Transverse colon (tissue), 4 donors: ENCODE measurements around the gene THAP9. TPM values are rescaled to one million over a fixed set of nuclear protein-coding genes. Genes with fewer than 3 reads are reported as not detected.

Experiments
- DNase-seq: peaks from one replicate; pipeline ENCODE4 v3.0.0-alpha.2; 2019
- H3K27ac ChIP-seq, 4 donors: fragments of 200-600 bp; sonication (generic); 2 replicates each; pipeline ENCODE4 v1.5.1; 2016 to 2018; ENCODE audit warnings: inconsistent platforms in 4 of 4
- H3K27me3 ChIP-seq: fragments of 200-600 bp; sonication (generic); 2 replicates; pipeline ENCODE4 v1.5.1; 2017; ENCODE audit warnings: inconsistent platforms
- H3K36me3 ChIP-seq, 4 donors: fragments of 200-600 bp; sonication (generic); 2 replicates each; pipeline ENCODE4 v1.5.1; 2017 to 2019; ENCODE audit warnings: inconsistent platforms in 4 of 4
- H3K4me1 ChIP-seq, 4 donors: fragments of 200-600 bp; sonication (generic); 2 replicates each; pipeline ENCODE4 v1.5.1; 2017 to 2020; ENCODE audit warnings: inconsistent platforms in 4 of 4
- H3K4me3 ChIP-seq, 4 donors: fragments of 200-600 bp; sonication (generic); 1 replicate in 1 of 4; 2 replicates in 3 of 4; pipeline versions ENCODE4 v1.5.1 to v1.6.1; 2017 to 2019; ENCODE audit warnings: inconsistent platforms in 4 of 4
- H3K9me3 ChIP-seq, 2 donors: fragments of 200-600 bp; sonication (generic); 2 replicates each; pipeline ENCODE4 v1.5.1; 2017 to 2019; ENCODE audit warnings: inconsistent platforms in 2 of 2
- CTCF ChIP-seq, 5 experiments: fragments of 200-600 bp in 3 of 5; fragments of 450-650 bp in 2 of 5; sonication (generic) in 3 of 5; IDR thresholded peaks; 1 replicate in 2 of 5; 2 replicates in 3 of 5; pipeline ENCODE4 v1.5.1; 2016 to 2017; ENCODE audit warnings: antibody characterized with exemption in 5 of 5, inconsistent platforms in 3 of 5, mild to moderate bottlenecking in 2 of 5, moderate library complexity in 1 of 5
- EP300 ChIP-seq: sonication (generic); formaldehyde crosslinking; IDR thresholded peaks from one replicate; pipeline ENCODE4 v1.6.1; 2017; ENCODE audit warnings: antibody characterized with exemption, low read depth
- POLR2A ChIP-seq: fragments of 450-650 bp; IDR thresholded peaks from one replicate; pipeline ENCODE4 v1.6.1; 2016; ENCODE audit warnings: antibody characterized with exemption, mild to moderate bottlenecking, moderate library complexity
- POLR2AphosphoS5 ChIP-seq, 3 donors: sonication (generic); formaldehyde crosslinking; IDR thresholded peaks; one replicate each; pipeline ENCODE4 v1.6.1; 2016; ENCODE audit warnings: antibody characterized with exemption in 3 of 3
- WGBS, 2 donors: methylation state at CpG; one replicate each; pipeline ENCODE4 v1.1.5; 2018; ENCODE audit warnings: low coverage in 1 of 2; 5-methylcytosine and 5-hydroxymethylcytosine counted together
- in situ Hi-C, 4 donors: fragments of 200-750 bp; cut with MboI; loops; one replicate each; pipeline versions ENCODE4 v1.15.0 to v1.15.1; 2017; ENCODE audit warnings: low sequenced_read_pairs in 3 of 4, low pct_ligation_motif_present in 1 of 4, low pct_unique_long_range_greater_than_20kb in 1 of 4
- intact Hi-C: fragments of 100-400 bp; cut with DNase I; formaldehyde crosslinking; loops from one replicate; pipeline ENCODE4 v1.15.1; 2023; ENCODE audit warnings: low total_unique reads
- total RNA-seq, 4 donors: library from RNA; depleted of rRNA; stranded (reverse); fragments of >200 nt; gene quantifications; one replicate each; pipeline ENCODE4 v1.1.0, GENCODE V29; 2016

THAP9 gene
- total RNA-seq, 4 donors from 2014 or later, result 3.7 to 7.3 (median 5.6) TPM

- H3K4me3 ChIP-seq, result peak within 1 kb of the TSS; percentile 71 to 76 (median 75)
- WGBS, 2 donors, result 0 to 1% methylated on average over 11 to 46 of the region's 71 CpGs
- intact Hi-C loops, result loop anchor here (10.0 kb wide), 1 partner anchor 144 kb away; the partner anchor contains the start of gene COPS4
- peaks cover 10 to 37% (median 32%) of the 10 kb centered on the region in 4 donors for H3K4me1 ChIP-seq
- in situ Hi-C loops, result loop anchor here in 3 of 4 donors (10.0 to 25.0 kb wide), 3 partner anchors 124 to 396 kb away; partner anchors contain the start of genes COQ2 (in 2 of the 3), COPS4 (in 1 of the 3) and LIN54 (in 1 of the 3)
- H3K36me3 ChIP-seq, result peaks cover 0 to 28% (median 3%) of the 10 kb centered on the region in 4 donors
- no peaks in the 10 kb centered on the region for H3K9me3 ChIP-seq
- peak within 1 kb of the TSS; percentile 96 to 98 (median 97) for H3K27ac ChIP-seq
- TF ChIP-seq POLR2AphosphoS5 (IDR thresholded peaks at IDR 0.05) (peak; percentile 95 to 98 (median 98)), CTCF (IDR thresholded peaks at IDR 0.05) (no peak), EP300 (peak; percentile 49), POLR2A (peak; percentile 98)
- H3K27me3 ChIP-seq, result no peaks in the 10 kb centered on the region
- peak; percentile 98 for DNase-seq
Measured at GRCh38 chr4:82890901-82891706, 9.4 kb upstream of the THAP9 start, which contains the start of gene SEC31A. Gene SEC31A, minus strand, starts transcription at chr4:82891153. Its CDS starts 9,217 bp downstream, at chr4:82881936.

- Histone ChIP-seq H3K27me3 (no peaks in the 10 kb centered on the region), H3K27ac (peak overlapping the region; percentile 96 to 98 (median 97)), H3K9me3 (no peaks in the 10 kb centered on the region), H3K4me1 (peaks cover 2 to 29% (median 25%) of the 10 kb centered on the region in 4 donors), H3K4me3 (peak overlapping the region in 3 of 4 donors; percentile 71 to 76 (median 75)), H3K36me3 (peaks cover 0 to 28% (median 3%) of the 10 kb centered on the region in 4 donors)
- no peak for DNase-seq
- intact Hi-C loops (loop anchor here (10.0 kb wide), 1 partner anchor 143 kb away; the partner anchor contains the start of gene COPS4), in situ Hi-C loops (loop anchor here in 3 of 4 donors (10.0 to 25.0 kb wide), 3 partner anchors 123 to 395 kb away; partner anchors contain the start of genes COQ2 (in 2 of the 3), COPS4 (in 1 of the 3) and LIN54 (in 1 of the 3))
- 23 to 28% methylated on average over 7 of the region's 7 CpGs for WGBS, 2 donors
- TF ChIP-seq CTCF (IDR thresholded peaks at IDR 0.05) (no peak), POLR2A (no peak), POLR2AphosphoS5 (IDR thresholded peaks at IDR 0.05) (no peak)
Measured at GRCh38 chr4:82891707-82892466, 8.6 kb upstream of the THAP9 start.

GRCh38 chr4:82892467-82892802 lies 8.1 kb upstream of the THAP9 start:
- Histone ChIP-seq H3K27ac (peak overlapping the region in 3 of 4 donors; percentile 96 to 97 (median 97)), H3K4me3 (no peak overlapping the region), H3K27me3 (no peaks in the 10 kb centered on the region), H3K9me3 (no peaks in the 10 kb centered on the region), H3K4me1 (peaks cover 0 to 27% (median 21%) of the 10 kb centered on the region in 4 donors), H3K36me3 (peaks cover 0 to 34% (median 3%) of the 10 kb centered on the region in 4 donors)
- TF ChIP-seq CTCF (IDR thresholded peaks at IDR 0.05), result no peak
- no peak for TF ChIP-seq EP300
- no peak for TF ChIP-seq POLR2A
- TF ChIP-seq POLR2AphosphoS5 (IDR thresholded peaks at IDR 0.05), result no peak
- 67% methylated on average over 1 of the region's 1 CpG for WGBS, 2 donors
- intact Hi-C loops, result loop anchor here (10.0 kb wide), 1 partner anchor 142 kb away; the partner anchor contains the start of gene COPS4
- DNase-seq, result no peak
- in situ Hi-C loops, result loop anchor here in 3 of 4 donors (10.0 to 25.0 kb wide), 3 partner anchors 122 to 395 kb away; partner anchors contain the start of genes COQ2 (in 2 of the 3), COPS4 (in 1 of the 3) and LIN54 (in 1 of the 3)
